ENCODE results near the gene BHLHE23.

BHLHE23 gene

DNA sequence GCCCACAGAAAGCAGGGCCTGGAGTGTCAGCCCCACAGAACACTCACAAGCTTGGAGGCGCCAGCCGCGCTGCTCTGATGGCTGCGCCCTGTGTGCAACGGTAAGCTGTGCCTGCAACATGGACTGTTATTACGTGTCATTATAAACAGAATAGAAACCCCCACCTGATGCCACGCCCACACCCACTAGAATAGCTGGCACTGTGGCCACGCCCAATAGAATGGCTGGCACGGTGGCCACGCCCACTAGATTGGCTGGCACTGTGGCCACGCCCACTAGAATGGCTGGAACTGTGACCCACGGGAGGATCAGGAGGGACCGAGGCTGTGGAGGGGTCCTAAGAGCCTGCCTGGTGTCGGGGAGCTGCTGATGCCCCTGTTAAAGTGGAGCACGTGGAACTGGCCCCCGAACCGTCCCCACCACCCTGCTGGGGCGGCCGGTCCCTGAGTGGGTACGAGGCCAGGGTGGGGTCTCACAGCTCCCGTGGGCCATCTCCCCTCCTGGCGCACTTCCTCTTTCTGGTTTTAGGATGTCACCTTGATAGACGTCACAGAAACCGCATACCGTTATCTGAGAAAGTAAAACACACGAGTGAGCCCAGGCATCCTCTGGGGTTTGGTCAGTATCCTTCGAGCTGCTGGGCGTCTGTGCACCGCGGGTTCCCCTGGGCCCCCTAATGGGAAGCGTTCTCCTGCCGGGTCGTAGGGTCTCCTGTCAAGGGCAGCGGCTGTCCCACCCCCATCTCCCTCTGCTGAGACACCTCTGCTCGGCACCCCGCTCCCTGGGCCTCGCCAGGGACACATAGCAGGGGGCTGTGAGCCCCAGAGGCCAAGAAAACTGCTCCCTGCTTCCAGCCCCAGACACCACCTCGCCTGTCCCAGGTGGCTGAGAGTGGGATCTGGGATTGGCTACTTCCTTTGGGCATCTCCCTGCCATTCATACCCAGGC lies 28.9 kb downstream of the BHLHE23 start:
- TF ChIP-seq CTCF (IDR thresholded peaks at IDR 0.05; ENCODE audit: low read depth, low read length, missing control alignments), result no peak
- H3K4me3 ChIP-seq (ENCODE audit: low read depth, low read length), result peak overlapping the region; percentile 37
- DNase-seq (ENCODE audit: low read depth), result peak; percentile 66

- no peak for DNase-seq (ENCODE audit: low read depth)
- no peak for TF ChIP-seq CTCF (IDR thresholded peaks at IDR 0.05; ENCODE audit: low read depth, low read length, missing control alignments)
- no peak overlapping the region for H3K4me3 ChIP-seq (ENCODE audit: low read depth, low read length)
These were observed 29.9 kb downstream of the BHLHE23 start for GRCh38 chr20:62976886-62977285.

- no peak overlapping the region for H3K4me3 ChIP-seq (ENCODE audit: low read depth, low read length)
- no peak for TF ChIP-seq CTCF (IDR thresholded peaks at IDR 0.05; ENCODE audit: low read depth, low read length, missing control alignments)
- no peak for DNase-seq (ENCODE audit: low read depth)
These were observed 30.8 kb downstream of the BHLHE23 start for GRCh38 chr20:62975812-62976508.

DNA sequence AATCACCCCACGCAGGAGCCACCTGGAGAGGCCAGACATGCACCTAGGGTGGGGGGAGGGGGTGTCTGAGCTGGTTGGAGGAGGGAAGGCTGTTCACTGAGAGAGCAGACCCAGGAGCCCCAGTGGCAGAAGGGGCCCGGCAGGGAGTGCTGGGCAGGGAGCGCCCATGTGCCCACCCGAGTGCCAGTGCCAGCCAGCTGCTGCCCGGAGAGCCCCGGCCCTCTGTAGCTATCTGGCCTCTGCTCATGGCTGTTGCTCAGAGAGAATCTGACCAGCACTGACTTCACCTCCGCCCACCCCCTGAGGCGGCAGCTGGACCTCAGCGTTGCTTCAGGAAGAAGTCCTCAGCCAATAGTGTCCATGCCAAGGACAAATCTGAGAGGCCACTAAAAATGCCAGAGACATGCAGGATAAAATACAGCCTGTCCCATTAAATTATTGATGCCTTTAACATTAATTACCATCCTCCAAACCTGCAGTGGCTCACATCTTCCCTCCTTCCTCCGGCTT lies 31.5 kb downstream of the BHLHE23 start:
- no peak for TF ChIP-seq CTCF (IDR thresholded peaks at IDR 0.05; ENCODE audit: low read depth, low read length, missing control alignments)
- no peak overlapping the region for H3K4me3 ChIP-seq (ENCODE audit: low read depth, low read length)
- no peak for DNase-seq (ENCODE audit: low read depth)

DNA sequence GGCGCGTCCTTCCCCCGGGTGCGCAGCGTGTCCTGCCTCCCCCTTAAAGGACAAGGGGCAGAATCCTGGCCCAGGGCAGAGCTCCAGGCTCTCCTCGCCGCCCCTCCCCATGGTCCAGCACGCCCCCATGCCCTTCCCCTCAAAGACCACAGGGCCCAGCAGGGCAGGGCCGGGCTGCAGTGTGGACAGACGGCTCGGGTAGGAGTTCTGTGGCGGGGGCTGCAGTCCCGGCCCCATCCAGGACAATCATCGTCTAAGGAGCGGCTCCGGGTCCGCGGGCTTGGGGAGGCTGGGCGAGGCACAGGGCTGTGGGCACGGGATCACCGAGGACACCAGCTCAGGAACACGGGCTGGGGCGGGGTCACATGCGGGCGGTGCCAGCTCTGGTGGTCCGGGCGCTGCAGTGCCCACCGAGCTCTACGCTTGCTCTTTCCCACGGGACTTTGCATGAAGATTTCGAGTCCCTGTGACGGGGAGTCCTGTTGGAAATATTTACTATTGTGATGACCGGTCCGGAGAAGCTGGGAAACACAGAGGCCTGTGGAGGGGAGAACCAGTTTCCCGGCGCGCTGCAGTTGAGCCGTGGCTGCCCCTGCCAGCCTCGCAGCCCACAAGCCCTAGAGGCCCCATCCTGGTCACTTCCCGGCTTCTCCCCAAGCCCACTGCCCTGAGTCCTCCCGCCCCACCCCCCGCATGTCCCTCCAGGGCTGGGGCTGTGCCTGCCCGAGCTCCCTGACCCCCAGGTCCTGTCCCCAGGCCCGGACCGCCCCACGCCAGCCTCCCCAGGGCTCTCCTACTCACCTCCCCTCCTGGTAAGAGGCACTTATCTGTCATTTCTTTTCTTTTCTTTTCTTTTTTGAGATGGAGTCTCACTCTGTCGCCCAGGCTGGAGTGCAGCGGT lies 33.7 kb downstream of the BHLHE23 start:
- no peak for TF ChIP-seq CTCF (IDR thresholded peaks at IDR 0.05; ENCODE audit: low read depth, low read length, missing control alignments)
- no peak for DNase-seq (ENCODE audit: low read depth)
- H3K4me3 ChIP-seq (ENCODE audit: low read depth, low read length), result no peak overlapping the region
